ENCODE data around the gene PPP2R5C.

Gene PPP2R5C

DNA sequence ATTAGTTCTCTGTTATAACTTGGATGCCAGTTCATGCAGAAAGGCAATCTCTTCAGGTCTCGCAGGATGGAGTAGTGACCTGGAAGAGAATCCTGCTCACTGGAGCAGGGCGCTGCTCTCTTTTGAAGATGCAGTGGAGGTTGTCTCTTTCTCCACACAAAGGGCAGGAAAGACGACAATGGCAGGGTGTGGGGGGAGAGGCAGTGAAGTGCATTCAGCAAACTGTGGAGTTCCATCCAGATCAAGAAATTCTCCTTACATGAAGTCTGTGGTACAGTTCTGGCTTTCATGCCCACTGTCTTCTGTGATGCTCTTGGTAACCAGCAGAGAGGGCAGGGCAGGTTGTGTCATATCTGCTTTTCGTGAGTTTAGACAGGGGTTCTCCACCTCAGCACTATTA is 6.6 kb upstream of the PPP2R5C start:
- TF ChIP-seq EZH2 (IDR thresholded peaks at IDR 0.05; ENCODE audit: borderline replicate concordance, low read depth, low read length, severe bottlenecking): no peak
- TF ChIP-seq, protein P1, sequence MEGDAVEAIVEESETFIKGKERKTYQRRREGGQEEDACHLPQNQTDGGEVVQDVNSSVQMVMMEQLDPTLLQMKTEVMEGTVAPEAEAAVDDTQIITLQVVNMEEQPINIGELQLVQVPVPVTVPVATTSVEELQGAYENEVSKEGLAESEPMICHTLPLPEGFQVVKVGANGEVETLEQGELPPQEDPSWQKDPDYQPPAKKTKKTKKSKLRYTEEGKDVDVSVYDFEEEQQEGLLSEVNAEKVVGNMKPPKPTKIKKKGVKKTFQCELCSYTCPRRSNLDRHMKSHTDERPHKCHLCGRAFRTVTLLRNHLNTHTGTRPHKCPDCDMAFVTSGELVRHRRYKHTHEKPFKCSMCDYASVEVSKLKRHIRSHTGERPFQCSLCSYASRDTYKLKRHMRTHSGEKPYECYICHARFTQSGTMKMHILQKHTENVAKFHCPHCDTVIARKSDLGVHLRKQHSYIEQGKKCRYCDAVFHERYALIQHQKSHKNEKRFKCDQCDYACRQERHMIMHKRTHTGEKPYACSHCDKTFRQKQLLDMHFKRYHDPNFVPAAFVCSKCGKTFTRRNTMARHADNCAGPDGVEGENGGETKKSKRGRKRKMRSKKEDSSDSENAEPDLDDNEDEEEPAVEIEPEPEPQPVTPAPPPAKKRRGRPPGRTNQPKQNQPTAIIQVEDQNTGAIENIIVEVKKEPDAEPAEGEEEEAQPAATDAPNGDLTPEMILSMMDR (IDR thresholded peaks at IDR 0.05; ENCODE audit: borderline replicate concordance, extremely low read depth, low read length, poor library complexity, severe bottlenecking): no peak
- no peak overlapping the region for H2AFZ ChIP-seq (ENCODE audit: low read depth, low read length)
- DNase-seq: no peak
- no peaks in the 10 kb centered on the region for H3K9me3 ChIP-seq (ENCODE audit: insufficient read depth, low read length, severe bottlenecking)
- no peak overlapping the region for H3K27ac ChIP-seq (ENCODE audit: low read length)
- no peaks in the 10 kb centered on the region for H4K20me1 ChIP-seq (ENCODE audit: insufficient read depth, low read length)
- H3K9ac ChIP-seq (ENCODE audit: low read depth, low read length): no peak overlapping the region
- peaks cover under 1% of the 10 kb centered on the region; the same call in 1 of the 2 replicates for H3K4me1 ChIP-seq (ENCODE audit: insufficient read depth, low read length)
- H3K79me2 ChIP-seq (ENCODE audit: insufficient read depth, low read length): no peaks in the 10 kb centered on the region
- peaks cover 9% of the 10 kb centered on the region for H3K27me3 ChIP-seq (ENCODE audit: insufficient read depth, low read length, poor library complexity)
- ATAC-seq (ENCODE audit: insufficient read depth, low read depth): no peak
- H3K4me2 ChIP-seq (ENCODE audit: insufficient read depth, low read length): no peak overlapping the region
- H3K4me3 ChIP-seq (ENCODE audit: low read depth in 1 of 2, low read length in 2 of 2): no peak overlapping the region
- no peaks in the 10 kb centered on the region for H3K36me3 ChIP-seq (ENCODE audit: insufficient read depth, low read length)

DNA sequence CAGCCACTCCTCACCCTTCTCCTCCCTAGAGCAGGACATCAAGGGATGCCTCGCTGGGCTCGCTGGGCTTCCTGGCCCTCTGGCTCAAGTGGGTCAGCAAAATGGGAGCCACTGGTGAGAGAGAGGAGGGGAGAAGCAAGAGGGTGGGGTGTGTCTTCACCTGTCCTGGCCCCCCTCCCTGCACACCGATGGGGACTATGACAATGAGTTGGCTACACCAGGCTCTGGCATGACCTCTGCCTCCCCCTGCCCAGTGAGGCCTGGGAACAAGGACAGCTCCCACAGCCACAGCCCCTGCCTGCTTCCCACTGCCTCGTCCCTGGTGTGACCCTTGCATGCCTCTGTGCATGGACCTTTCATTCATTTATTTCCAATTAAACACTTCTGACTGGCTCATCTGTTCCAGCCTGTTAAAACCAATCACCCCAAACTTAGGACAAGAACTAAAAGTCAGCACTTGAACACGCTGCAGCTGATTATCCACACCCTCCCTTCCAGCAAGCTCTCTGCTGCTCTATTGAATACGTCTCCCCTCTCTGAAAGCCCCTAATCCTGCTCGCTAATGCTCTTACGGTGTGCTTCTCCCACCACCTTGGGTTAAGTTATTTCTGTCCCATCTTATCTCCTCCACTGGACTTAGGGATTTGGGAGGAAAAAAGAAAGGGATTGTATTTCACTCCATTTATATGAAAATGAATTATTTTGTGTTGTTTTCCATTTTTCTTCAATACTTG is 5.8 kb upstream of the PPP2R5C start:
- TF ChIP-seq, protein P1 (IDR thresholded peaks at IDR 0.05; ENCODE audit: borderline replicate concordance, extremely low read depth, low read length, poor library complexity, severe bottlenecking): no peak
- Histone ChIP-seq H3K79me2 (ENCODE audit: insufficient read depth, low read length) (no peaks in the 10 kb centered on the region), H3K27ac (ENCODE audit: low read length) (no peak overlapping the region), H3K4me3 (ENCODE audit: low read depth in 1 of 2, low read length in 2 of 2) (no peak overlapping the region), H3K4me2 (ENCODE audit: insufficient read depth, low read length) (no peak overlapping the region), H3K9ac (ENCODE audit: low read depth, low read length) (no peak overlapping the region), H3K27me3 (ENCODE audit: insufficient read depth, low read length, poor library complexity) (peaks cover 9% of the 10 kb centered on the region), H3K9me3 (ENCODE audit: insufficient read depth, low read length, severe bottlenecking) (no peaks in the 10 kb centered on the region), H2AFZ (ENCODE audit: low read depth, low read length) (no peak overlapping the region), H3K36me3 (ENCODE audit: insufficient read depth, low read length) (no peaks in the 10 kb centered on the region), H3K4me1 (ENCODE audit: insufficient read depth, low read length) (peaks cover 4% of the 10 kb centered on the region), H4K20me1 (ENCODE audit: insufficient read depth, low read length) (no peaks in the 10 kb centered on the region)
- no peak for ATAC-seq (ENCODE audit: insufficient read depth, low read depth)
- no peak for DNase-seq

DNA sequence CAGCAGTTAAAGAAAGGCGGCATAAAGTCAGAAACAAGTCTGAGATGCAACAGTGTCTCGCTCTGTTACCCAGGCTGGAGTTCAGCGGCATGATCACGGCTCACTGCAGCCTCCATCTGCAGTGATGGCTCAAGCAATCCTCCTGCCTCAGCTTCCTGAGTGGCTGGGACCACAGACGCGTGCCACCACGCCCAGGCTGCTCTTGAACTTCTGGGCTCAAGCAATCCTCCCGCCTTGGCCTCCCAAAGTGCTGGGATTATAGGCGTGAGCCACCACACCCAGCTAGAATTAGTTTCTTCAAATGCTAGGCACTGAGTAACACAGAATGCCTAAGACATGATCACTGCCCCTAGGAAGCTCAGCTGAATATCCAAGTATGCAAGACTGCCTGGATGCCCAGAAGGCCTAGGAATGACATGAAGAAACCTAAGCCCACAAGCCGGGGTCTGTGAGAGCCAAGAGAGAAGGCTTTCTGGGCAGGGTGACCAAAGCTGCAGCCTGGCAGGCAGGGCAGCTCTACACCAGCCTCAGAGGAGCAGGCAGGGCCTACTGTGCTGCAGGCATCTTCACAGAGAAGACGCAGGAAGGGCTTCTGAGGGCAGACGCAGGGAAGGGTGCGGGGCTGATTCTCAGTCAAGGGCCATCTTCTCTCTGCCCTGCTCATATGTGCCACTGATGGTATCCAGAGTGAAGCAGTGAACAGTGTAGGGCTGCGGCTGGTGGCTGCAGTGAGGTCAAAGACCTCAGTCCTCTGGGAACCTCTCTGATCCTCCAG is 4.3 kb upstream of the PPP2R5C start:
- Histone ChIP-seq H3K4me2 (ENCODE audit: insufficient read depth, low read length) (no peak overlapping the region), H3K4me1 (ENCODE audit: insufficient read depth, low read length) (peaks cover 5% of the 10 kb centered on the region), H2AFZ (ENCODE audit: low read depth, low read length) (no peak overlapping the region), H3K79me2 (ENCODE audit: insufficient read depth, low read length) (no peaks in the 10 kb centered on the region; the same call in 1 of the 2 replicates), H3K9me3 (ENCODE audit: insufficient read depth, low read length, severe bottlenecking) (no peaks in the 10 kb centered on the region), H3K4me3 (ENCODE audit: low read depth in 1 of 2, low read length in 2 of 2) (no peak overlapping the region), H3K27ac (ENCODE audit: low read length) (no peak overlapping the region), H4K20me1 (ENCODE audit: insufficient read depth, low read length) (no peaks in the 10 kb centered on the region), H3K27me3 (ENCODE audit: insufficient read depth, low read length, poor library complexity) (peaks cover 3% of the 10 kb centered on the region), H3K9ac (ENCODE audit: low read depth, low read length) (no peak overlapping the region), H3K36me3 (ENCODE audit: insufficient read depth, low read length) (no peaks in the 10 kb centered on the region)
- TF ChIP-seq EZH2 (IDR thresholded peaks at IDR 0.05; ENCODE audit: borderline replicate concordance, low read depth, low read length, severe bottlenecking): no peak
- TF ChIP-seq, protein P1 (IDR thresholded peaks at IDR 0.05; ENCODE audit: borderline replicate concordance, extremely low read depth, low read length, poor library complexity, severe bottlenecking): no peak
- ATAC-seq (ENCODE audit: insufficient read depth, low read depth) (no peak), DNase-seq (no peak)

Measured in DND-41 (cell line).